ENCODE data around the gene NCOA1. TPM values are rescaled to one million over a fixed set of nuclear protein-coding genes. Genes with fewer than 3 reads are reported as not detected.

Gene NCOA1
- 11.9 TPM for polyA plus RNA-seq (2013, experiment 1 of 2)
- 12.1 TPM for polyA plus RNA-seq (2013, experiment 2 of 2)

DNA sequence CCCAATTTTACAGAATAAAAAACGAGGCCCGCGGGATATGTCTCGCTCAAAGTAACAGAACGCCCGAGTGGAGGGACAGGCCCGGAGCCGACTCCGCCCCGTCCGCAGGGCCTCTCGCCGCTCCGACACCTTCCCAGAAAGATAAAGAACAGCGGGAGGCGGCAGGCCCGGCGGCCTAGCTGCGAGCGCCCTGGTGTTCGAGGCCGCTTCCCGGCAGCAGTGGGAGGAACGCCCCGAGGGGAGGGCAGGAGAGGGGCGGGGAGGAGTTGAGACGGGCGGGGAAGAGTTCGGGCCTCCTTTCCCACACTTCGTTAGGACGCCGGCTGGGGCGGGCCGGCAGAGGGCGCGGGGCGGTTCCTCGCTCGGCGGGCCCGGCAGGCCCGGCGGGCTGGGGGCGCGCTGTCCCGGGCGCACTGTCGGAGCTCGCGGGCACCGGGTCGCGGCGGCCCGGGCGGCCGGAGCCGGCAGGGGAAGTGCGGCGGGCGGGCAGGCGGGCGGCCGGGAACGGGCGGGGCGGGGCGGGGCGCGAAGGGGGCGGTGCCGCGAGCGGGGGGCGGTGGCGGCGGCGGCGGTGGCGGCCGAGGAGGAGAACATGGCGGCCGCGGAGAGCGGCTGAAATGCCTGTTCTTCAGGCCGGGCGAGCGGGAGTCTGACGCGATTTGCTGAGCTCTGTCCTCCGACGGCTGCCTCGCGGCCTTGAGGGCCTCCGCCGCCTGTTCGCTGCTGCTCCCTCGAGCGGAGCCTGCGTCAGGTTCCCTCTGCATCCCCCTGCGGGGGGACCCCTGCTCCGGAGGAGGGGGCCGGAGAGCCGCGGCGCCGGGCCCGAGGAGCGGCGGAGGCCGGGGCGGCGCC is at the start of gene NCOA1:
TSS of gene NCOA1 (plus strand) at position 565 of the 852 bp plus-strand sequence. CDS start 167,424 bp downstream, outside the sequence.
- Histone ChIP-seq H2BK5ac (ENCODE audit: low read length) (peak within 1 kb of the TSS; percentile 93), H3K79me1 (ENCODE audit: low read depth, low read length) (peaks cover 2% of the 10 kb centered on the region), H3K9ac (ENCODE audit: low read depth, low read length, poor library complexity) (peak within 1 kb of the TSS; percentile 95), H2BK120ac (ENCODE audit: low read depth, low read length) (peak within 1 kb of the TSS; percentile 63), H3K18ac (ENCODE audit: low read length) (peak within 1 kb of the TSS; percentile 100), H3K36me3 (replicated peaks in 1 of 2; ENCODE audit: control insufficient read depth in 2 of 2, insufficient read depth in 2 of 2, low read length in 2 of 2) (no peaks in the 10 kb centered on the region), H2BK12ac (ENCODE audit: low read length) (no peak within 1 kb of the TSS), H2AFZ (ENCODE audit: low read length) (peak within 1 kb of the TSS; percentile 94), H3K9me3 (replicated peaks in 1 of 2; ENCODE audit: control insufficient read depth in 2 of 2, insufficient read depth in 1 of 2, low read depth in 1 of 2, low read length in 2 of 2) (no peaks in the 10 kb centered on the region), H3K4me3 (ENCODE audit: low read length in 2 of 2) (peak within 1 kb of the TSS; percentile 87 to 97), H3K27ac (replicated peaks; ENCODE audit: low read length) (peak within 1 kb of the TSS; percentile 97), H4K91ac (ENCODE audit: low read depth, low read length, poor library complexity) (no peak within 1 kb of the TSS), H4K8ac (ENCODE audit: low read depth, low read length) (no peak within 1 kb of the TSS), H3K4me1 (ENCODE audit: control insufficient read depth in 2 of 2, insufficient read depth in 1 of 2, low read depth in 1 of 2, low read length in 2 of 2) (peaks cover 11 to 13% of the 10 kb centered on the region in 2 donors), H3K4ac (ENCODE audit: low read length) (no peak within 1 kb of the TSS), H3K14ac (ENCODE audit: low read length) (peak within 1 kb of the TSS; percentile 82), H3K23ac (ENCODE audit: low read depth, low read length, poor library complexity) (peak within 1 kb of the TSS; percentile 94), H3K27me3 (ENCODE audit: control insufficient read depth in 3 of 3, insufficient read depth in 3 of 3, low read depth in 1 of 3, low read length in 3 of 3) (no peaks in the 10 kb centered on the region), H2BK15ac (ENCODE audit: low read length) (no peak within 1 kb of the TSS), H2AK5ac (ENCODE audit: low read depth, low read length) (no peak within 1 kb of the TSS), H3K4me2 (ENCODE audit: insufficient read depth, low read length, poor library complexity, severe bottlenecking) (peak within 1 kb of the TSS; percentile 92)
- DNase-seq (ENCODE audit: low spot score) = peak; percentile 76
- no CpG with 5 or more reads among the region's 113 CpGs for WGBS, 2 donors (ENCODE audit: extremely low coverage in 2 of 2, insufficient read length in 2 of 2, insufficient replicate concordance in 1 of 2)

DNA sequence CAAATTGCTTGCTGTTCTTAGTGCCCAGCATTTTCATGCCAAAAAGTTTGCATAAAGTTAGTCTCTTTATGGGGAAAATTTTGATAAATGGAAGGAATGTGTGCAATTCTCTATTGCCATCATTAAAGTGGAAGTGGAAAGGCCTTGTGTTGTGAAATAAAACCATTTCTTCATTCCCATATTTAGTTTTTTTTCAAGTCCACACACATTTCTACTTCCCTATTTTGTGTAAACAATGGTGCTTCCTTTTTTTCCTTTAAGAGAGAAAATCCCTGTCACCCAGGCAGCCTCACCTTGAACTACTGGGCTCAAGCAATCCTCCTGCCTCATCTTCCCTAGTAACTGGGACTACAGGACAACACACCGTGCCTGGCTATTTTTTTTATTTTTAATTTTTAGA is 42.3 kb upstream of the NCOA1 start:
- no peak overlapping the region for H3K18ac ChIP-seq (ENCODE audit: low read length)
- no peak overlapping the region for H3K4me3 ChIP-seq (ENCODE audit: low read length in 2 of 2)
- H3K27me3 ChIP-seq (ENCODE audit: control insufficient read depth in 3 of 3, insufficient read depth in 3 of 3, low read depth in 1 of 3, low read length in 3 of 3) = peaks cover 0 to 2% (median 0%) of the 10 kb centered on the region in 3 experiments
- no peak overlapping the region for H3K14ac ChIP-seq (ENCODE audit: low read length)
- H3K4ac ChIP-seq (ENCODE audit: low read length) = no peak overlapping the region
- no peak for DNase-seq (ENCODE audit: low spot score)
- no peak overlapping the region for H2AK5ac ChIP-seq (ENCODE audit: low read depth, low read length)
- no peak overlapping the region for H3K27ac ChIP-seq (replicated peaks; ENCODE audit: low read length)
- no peak overlapping the region for H4K91ac ChIP-seq (ENCODE audit: low read depth, low read length, poor library complexity)
- WGBS, 2 donors (ENCODE audit: extremely low coverage in 2 of 2, insufficient read length in 2 of 2, insufficient replicate concordance in 1 of 2) = no CpG with 5 or more reads among the region's 1 CpG
- H3K23ac ChIP-seq (ENCODE audit: low read depth, low read length, poor library complexity) = no peak overlapping the region
- no peak overlapping the region for H2BK12ac ChIP-seq (ENCODE audit: low read length)
- no peak overlapping the region for H3K9ac ChIP-seq (ENCODE audit: low read depth, low read length, poor library complexity)
- H4K8ac ChIP-seq (ENCODE audit: low read depth, low read length) = no peak overlapping the region
- no peak overlapping the region for H3K4me2 ChIP-seq (ENCODE audit: insufficient read depth, low read length, poor library complexity, severe bottlenecking)
- H3K9me3 ChIP-seq (replicated peaks in 1 of 2; ENCODE audit: control insufficient read depth in 2 of 2, insufficient read depth in 1 of 2, low read depth in 1 of 2, low read length in 2 of 2) = peaks cover 5 to 15% of the 10 kb centered on the region in 2 donors
- H3K36me3 ChIP-seq (replicated peaks in 1 of 2; ENCODE audit: control insufficient read depth in 2 of 2, insufficient read depth in 2 of 2, low read length in 2 of 2) = no peaks in the 10 kb centered on the region
- H2BK15ac ChIP-seq (ENCODE audit: low read length) = no peak overlapping the region
- no peak overlapping the region for H2BK5ac ChIP-seq (ENCODE audit: low read length)
- H2AFZ ChIP-seq (ENCODE audit: low read length) = no peak overlapping the region
- H2BK120ac ChIP-seq (ENCODE audit: low read depth, low read length) = no peak overlapping the region
- H3K4me1 ChIP-seq (ENCODE audit: control insufficient read depth in 2 of 2, insufficient read depth in 1 of 2, low read depth in 1 of 2, low read length in 2 of 2) = peaks cover 0 to 1% of the 10 kb centered on the region in 2 donors
- H3K79me1 ChIP-seq (ENCODE audit: low read depth, low read length) = no peaks in the 10 kb centered on the region

DNA sequence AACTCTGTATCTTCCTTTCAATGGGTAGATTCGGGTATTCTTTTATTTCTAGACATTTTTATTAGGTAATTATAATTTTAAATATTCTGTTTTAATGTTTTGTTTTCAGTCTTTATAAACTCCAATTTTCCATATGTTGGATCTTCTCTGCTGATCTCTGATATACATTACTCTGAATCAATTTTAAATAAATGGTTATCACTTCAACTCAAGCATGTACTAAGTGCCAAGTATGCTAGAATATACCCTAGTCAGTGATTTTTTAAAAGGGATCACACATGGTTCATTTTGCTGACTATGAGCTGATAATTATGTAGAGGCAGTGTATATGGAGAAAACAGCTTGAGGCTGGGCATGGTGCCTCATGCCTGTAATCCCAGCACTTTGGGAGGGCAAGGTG is 41.7 kb upstream of the NCOA1 start:
- no peak overlapping the region for H4K91ac ChIP-seq (ENCODE audit: low read depth, low read length, poor library complexity)
- no peak for DNase-seq (ENCODE audit: low spot score)
- peaks cover 0 to 1% of the 10 kb centered on the region in 2 donors for H3K4me1 ChIP-seq (ENCODE audit: control insufficient read depth in 2 of 2, insufficient read depth in 1 of 2, low read depth in 1 of 2, low read length in 2 of 2)
- H3K79me1 ChIP-seq (ENCODE audit: low read depth, low read length) = no peaks in the 10 kb centered on the region
- no peak overlapping the region for H2AK5ac ChIP-seq (ENCODE audit: low read depth, low read length)
- H4K8ac ChIP-seq (ENCODE audit: low read depth, low read length) = no peak overlapping the region
- no peak overlapping the region for H2BK120ac ChIP-seq (ENCODE audit: low read depth, low read length)
- no peak overlapping the region for H3K4ac ChIP-seq (ENCODE audit: low read length)
- H3K4me3 ChIP-seq (ENCODE audit: low read length in 2 of 2) = no peak overlapping the region
- no peak overlapping the region for H3K18ac ChIP-seq (ENCODE audit: low read length)
- H2AFZ ChIP-seq (ENCODE audit: low read length) = no peak overlapping the region
- no peak overlapping the region for H3K27ac ChIP-seq (replicated peaks; ENCODE audit: low read length)
- H3K9me3 ChIP-seq (replicated peaks in 1 of 2; ENCODE audit: control insufficient read depth in 2 of 2, insufficient read depth in 1 of 2, low read depth in 1 of 2, low read length in 2 of 2) = peaks cover 5 to 15% of the 10 kb centered on the region in 2 donors
- H3K4me2 ChIP-seq (ENCODE audit: insufficient read depth, low read length, poor library complexity, severe bottlenecking) = no peak overlapping the region
- no peak overlapping the region for H3K9ac ChIP-seq (ENCODE audit: low read depth, low read length, poor library complexity)
- no peak overlapping the region for H2BK15ac ChIP-seq (ENCODE audit: low read length)
- peaks cover 0 to 2% (median 0%) of the 10 kb centered on the region in 3 experiments for H3K27me3 ChIP-seq (ENCODE audit: control insufficient read depth in 3 of 3, insufficient read depth in 3 of 3, low read depth in 1 of 3, low read length in 3 of 3)
- no peak overlapping the region for H3K14ac ChIP-seq (ENCODE audit: low read length)
- no CpG with 5 or more reads among the region's 1 CpG for WGBS, 2 donors (ENCODE audit: extremely low coverage in 2 of 2, insufficient read length in 2 of 2, insufficient replicate concordance in 1 of 2)
- no peak overlapping the region for H2BK5ac ChIP-seq (ENCODE audit: low read length)
- H3K36me3 ChIP-seq (replicated peaks in 1 of 2; ENCODE audit: control insufficient read depth in 2 of 2, insufficient read depth in 2 of 2, low read length in 2 of 2) = no peaks in the 10 kb centered on the region
- H3K23ac ChIP-seq (ENCODE audit: low read depth, low read length, poor library complexity) = no peak overlapping the region
- H2BK12ac ChIP-seq (ENCODE audit: low read length) = no peak overlapping the region

- Histone ChIP-seq H3K79me1 (ENCODE audit: low read depth, low read length) (no peaks in the 10 kb centered on the region), H3K4me2 (ENCODE audit: insufficient read depth, low read length, poor library complexity, severe bottlenecking) (no peak overlapping the region), H4K8ac (ENCODE audit: low read depth, low read length) (no peak overlapping the region), H3K4me3 (ENCODE audit: low read length in 2 of 2) (no peak overlapping the region), H3K9me3 (replicated peaks in 1 of 2; ENCODE audit: control insufficient read depth in 2 of 2, insufficient read depth in 1 of 2, low read depth in 1 of 2, low read length in 2 of 2) (peaks cover 4 to 15% of the 10 kb centered on the region in 2 donors), H2BK15ac (ENCODE audit: low read length) (no peak overlapping the region), H3K27ac (replicated peaks; ENCODE audit: low read length) (no peak overlapping the region), H2BK120ac (ENCODE audit: low read depth, low read length) (no peak overlapping the region), H4K91ac (ENCODE audit: low read depth, low read length, poor library complexity) (no peak overlapping the region), H2BK12ac (ENCODE audit: low read length) (no peak overlapping the region), H2AK5ac (ENCODE audit: low read depth, low read length) (no peak overlapping the region), H3K4ac (ENCODE audit: low read length) (no peak overlapping the region), H3K14ac (ENCODE audit: low read length) (no peak overlapping the region), H2AFZ (ENCODE audit: low read length) (no peak overlapping the region), H3K18ac (ENCODE audit: low read length) (no peak overlapping the region), H3K36me3 (replicated peaks in 1 of 2; ENCODE audit: control insufficient read depth in 2 of 2, insufficient read depth in 2 of 2, low read length in 2 of 2) (no peaks in the 10 kb centered on the region), H3K9ac (ENCODE audit: low read depth, low read length, poor library complexity) (no peak overlapping the region), H3K4me1 (ENCODE audit: control insufficient read depth in 2 of 2, insufficient read depth in 1 of 2, low read depth in 1 of 2, low read length in 2 of 2) (peaks cover 0 to 3% of the 10 kb centered on the region in 2 donors), H3K23ac (ENCODE audit: low read depth, low read length, poor library complexity) (no peak overlapping the region), H2BK5ac (ENCODE audit: low read length) (no peak overlapping the region), H3K27me3 (ENCODE audit: control insufficient read depth in 3 of 3, insufficient read depth in 3 of 3, low read depth in 1 of 3, low read length in 3 of 3) (peaks cover 0 to 2% (median 1%) of the 10 kb centered on the region in 3 experiments)
- DNase-seq (ENCODE audit: low spot score) = no peak
- no CpG with 5 or more reads among the region's 7 CpGs for WGBS, 2 donors (ENCODE audit: extremely low coverage in 2 of 2, insufficient read length in 2 of 2, insufficient replicate concordance in 1 of 2)
Observed at GRCh38 chr2:24451805-24452501, 39.1 kb upstream of the NCOA1 start.
